Measurements from ENCODE around the gene RPL27A. TPM values are rescaled to one million over a fixed set of nuclear protein-coding genes. Genes with fewer than 3 reads are reported as not detected.

The RPL27A gene
- total RNA-seq, 1 experiment from 2014 or later = 1,103 TPM

DNA sequence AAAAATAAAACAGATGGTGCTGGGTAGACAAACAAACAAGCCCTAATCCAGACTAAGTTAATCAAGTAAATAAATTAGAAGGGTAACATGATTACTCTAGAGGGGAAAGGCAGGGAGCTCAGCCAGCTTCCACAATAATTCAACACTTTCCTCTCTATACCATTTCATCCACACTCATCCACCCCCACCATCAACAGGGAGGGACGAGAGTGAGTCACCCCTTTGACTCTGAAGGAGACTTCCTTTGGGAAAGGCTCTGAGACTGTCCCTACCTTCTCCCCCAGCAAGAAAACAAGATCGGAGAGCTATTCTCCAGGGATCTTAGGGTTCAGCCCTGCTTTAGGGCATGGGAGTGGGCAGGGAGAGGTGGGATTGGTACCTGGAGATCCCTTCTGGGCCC lies 33.2 kb upstream of the RPL27A start:
- no peak for ATAC-seq
- no peak overlapping the region for H3K27ac Mint-ChIP-seq
- CTCF ChIA-PET = interaction anchor here (0.6 to 1.0 kb wide), 2 partner anchors 19 to 32 kb away, joined by 3 read pairs; no protein-coding TSS in a partner anchor

DNA sequence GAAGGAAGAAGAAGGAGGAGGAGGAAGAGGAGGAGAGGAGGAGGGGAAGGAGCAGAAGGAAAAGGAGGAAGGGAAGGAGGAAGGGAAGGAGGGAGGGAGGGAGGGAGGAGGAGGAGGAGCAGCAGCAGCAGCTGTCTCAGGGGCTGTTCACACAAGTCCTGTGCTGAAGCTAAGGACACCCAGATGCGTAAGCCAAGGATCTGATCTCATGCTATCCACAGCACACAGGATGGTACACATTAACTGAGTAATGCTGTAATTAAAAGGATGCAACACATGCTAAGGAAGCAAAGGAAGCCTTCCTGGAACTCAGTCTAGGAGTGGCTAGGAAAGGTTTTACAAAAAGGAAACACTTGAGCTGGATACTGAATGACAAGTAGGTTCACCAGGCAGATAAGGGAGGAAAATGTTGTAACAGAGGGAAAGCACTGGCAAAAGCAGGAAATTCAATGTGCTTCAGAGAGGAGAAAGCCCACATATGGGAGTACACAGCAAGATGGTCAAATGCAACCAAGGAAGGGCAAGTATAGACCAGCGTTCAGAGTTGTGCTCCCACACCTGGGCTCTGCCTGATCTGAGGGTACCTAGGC lies 32.1 kb upstream of the RPL27A start:
- ChIA-PET POLR2A (no interaction called here), CTCF (no interaction called here)
- TF ChIP-seq ZNF416 (CRISPR knock-in tag; IDR thresholded peaks at IDR 0.05) (no peak), NR2C2 (CRISPR knock-in tag; IDR thresholded peaks at IDR 0.05) (no peak), EMX1 (CRISPR knock-in tag; IDR thresholded peaks at IDR 0.05) (no peak), FOXJ3 (CRISPR knock-in tag; IDR thresholded peaks at IDR 0.05; ENCODE audit: borderline replicate concordance) (no peak), TCF7 (CRISPR knock-in tag; IDR thresholded peaks at IDR 0.05; ENCODE audit: low read depth) (no peak), RELA (CRISPR knock-in tag; IDR thresholded peaks at IDR 0.05; ENCODE audit: borderline replicate concordance) (no peak), ZNF263 (CRISPR knock-in tag; IDR thresholded peaks at IDR 0.05; ENCODE audit: low read depth) (no peak)
- TF ChIP-seq, protein P1, sequence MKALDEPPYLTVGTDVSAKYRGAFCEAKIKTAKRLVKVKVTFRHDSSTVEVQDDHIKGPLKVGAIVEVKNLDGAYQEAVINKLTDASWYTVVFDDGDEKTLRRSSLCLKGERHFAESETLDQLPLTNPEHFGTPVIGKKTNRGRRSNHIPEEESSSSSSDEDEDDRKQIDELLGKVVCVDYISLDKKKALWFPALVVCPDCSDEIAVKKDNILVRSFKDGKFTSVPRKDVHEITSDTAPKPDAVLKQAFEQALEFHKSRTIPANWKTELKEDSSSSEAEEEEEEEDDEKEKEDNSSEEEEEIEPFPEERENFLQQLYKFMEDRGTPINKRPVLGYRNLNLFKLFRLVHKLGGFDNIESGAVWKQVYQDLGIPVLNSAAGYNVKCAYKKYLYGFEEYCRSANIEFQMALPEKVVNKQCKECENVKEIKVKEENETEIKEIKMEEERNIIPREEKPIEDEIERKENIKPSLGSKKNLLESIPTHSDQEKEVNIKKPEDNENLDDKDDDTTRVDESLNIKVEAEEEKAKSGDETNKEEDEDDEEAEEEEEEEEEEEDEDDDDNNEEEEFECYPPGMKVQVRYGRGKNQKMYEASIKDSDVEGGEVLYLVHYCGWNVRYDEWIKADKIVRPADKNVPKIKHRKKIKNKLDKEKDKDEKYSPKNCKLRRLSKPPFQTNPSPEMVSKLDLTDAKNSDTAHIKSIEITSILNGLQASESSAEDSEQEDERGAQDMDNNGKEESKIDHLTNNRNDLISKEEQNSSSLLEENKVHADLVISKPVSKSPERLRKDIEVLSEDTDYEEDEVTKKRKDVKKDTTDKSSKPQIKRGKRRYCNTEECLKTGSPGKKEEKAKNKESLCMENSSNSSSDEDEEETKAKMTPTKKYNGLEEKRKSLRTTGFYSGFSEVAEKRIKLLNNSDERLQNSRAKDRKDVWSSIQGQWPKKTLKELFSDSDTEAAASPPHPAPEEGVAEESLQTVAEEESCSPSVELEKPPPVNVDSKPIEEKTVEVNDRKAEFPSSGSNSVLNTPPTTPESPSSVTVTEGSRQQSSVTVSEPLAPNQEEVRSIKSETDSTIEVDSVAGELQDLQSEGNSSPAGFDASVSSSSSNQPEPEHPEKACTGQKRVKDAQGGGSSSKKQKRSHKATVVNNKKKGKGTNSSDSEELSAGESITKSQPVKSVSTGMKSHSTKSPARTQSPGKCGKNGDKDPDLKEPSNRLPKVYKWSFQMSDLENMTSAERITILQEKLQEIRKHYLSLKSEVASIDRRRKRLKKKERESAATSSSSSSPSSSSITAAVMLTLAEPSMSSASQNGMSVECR (CRISPR knock-in tag; IDR thresholded peaks at IDR 0.05; ENCODE audit: borderline replicate concordance) = no peak
- TF ChIP-seq, protein P2, sequence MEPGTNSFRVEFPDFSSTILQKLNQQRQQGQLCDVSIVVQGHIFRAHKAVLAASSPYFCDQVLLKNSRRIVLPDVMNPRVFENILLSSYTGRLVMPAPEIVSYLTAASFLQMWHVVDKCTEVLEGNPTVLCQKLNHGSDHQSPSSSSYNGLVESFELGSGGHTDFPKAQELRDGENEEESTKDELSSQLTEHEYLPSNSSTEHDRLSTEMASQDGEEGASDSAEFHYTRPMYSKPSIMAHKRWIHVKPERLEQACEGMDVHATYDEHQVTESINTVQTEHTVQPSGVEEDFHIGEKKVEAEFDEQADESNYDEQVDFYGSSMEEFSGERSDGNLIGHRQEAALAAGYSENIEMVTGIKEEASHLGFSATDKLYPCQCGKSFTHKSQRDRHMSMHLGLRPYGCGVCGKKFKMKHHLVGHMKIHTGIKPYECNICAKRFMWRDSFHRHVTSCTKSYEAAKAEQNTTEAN (CRISPR knock-in tag; IDR thresholded peaks at IDR 0.05) = no peak
- TF ChIP-seq, protein P3, sequence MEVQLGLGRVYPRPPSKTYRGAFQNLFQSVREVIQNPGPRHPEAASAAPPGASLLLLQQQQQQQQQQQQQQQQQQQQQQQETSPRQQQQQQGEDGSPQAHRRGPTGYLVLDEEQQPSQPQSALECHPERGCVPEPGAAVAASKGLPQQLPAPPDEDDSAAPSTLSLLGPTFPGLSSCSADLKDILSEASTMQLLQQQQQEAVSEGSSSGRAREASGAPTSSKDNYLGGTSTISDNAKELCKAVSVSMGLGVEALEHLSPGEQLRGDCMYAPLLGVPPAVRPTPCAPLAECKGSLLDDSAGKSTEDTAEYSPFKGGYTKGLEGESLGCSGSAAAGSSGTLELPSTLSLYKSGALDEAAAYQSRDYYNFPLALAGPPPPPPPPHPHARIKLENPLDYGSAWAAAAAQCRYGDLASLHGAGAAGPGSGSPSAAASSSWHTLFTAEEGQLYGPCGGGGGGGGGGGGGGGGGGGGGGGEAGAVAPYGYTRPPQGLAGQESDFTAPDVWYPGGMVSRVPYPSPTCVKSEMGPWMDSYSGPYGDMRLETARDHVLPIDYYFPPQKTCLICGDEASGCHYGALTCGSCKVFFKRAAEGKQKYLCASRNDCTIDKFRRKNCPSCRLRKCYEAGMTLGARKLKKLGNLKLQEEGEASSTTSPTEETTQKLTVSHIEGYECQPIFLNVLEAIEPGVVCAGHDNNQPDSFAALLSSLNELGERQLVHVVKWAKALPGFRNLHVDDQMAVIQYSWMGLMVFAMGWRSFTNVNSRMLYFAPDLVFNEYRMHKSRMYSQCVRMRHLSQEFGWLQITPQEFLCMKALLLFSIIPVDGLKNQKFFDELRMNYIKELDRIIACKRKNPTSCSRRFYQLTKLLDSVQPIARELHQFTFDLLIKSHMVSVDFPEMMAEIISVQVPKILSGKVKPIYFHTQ (CRISPR knock-in tag; IDR thresholded peaks at IDR 0.05) = no peak
- H3K36me3 Mint-ChIP-seq = no peaks in the 10 kb centered on the region
- no peak overlapping the region for H3K27ac Mint-ChIP-seq
- H3K27me3 Mint-ChIP-seq (ENCODE audit: low read depth) = no peaks in the 10 kb centered on the region
- DNase-seq (ENCODE audit: low spot score) (no peak), ATAC-seq (no peak)
- no peak overlapping the region for H3K4me3 Mint-ChIP-seq
- H3K4me1 Mint-ChIP-seq = no peaks in the 10 kb centered on the region
- no peaks in the 10 kb centered on the region for H3K9me3 Mint-ChIP-seq

More for the DNA sequence above, 33.2 kb upstream of the RPL27A start:
- Mint-ChIP-seq H3K36me3 (no peaks in the 10 kb centered on the region), H3K4me3 (no peak overlapping the region), H3K4me1 (no peaks in the 10 kb centered on the region), H3K27me3 (ENCODE audit: low read depth) (no peaks in the 10 kb centered on the region), H3K9me3 (no peaks in the 10 kb centered on the region)
- TF ChIP-seq PRRX2 (CRISPR knock-in tag; IDR thresholded peaks at IDR 0.05) (no peak), ZNF423 (CRISPR knock-in tag; IDR thresholded peaks at IDR 0.05) (no peak)
- DNase-seq (ENCODE audit: low spot score) = no peak
- POLR2A ChIA-PET = no interaction called here

DNA sequence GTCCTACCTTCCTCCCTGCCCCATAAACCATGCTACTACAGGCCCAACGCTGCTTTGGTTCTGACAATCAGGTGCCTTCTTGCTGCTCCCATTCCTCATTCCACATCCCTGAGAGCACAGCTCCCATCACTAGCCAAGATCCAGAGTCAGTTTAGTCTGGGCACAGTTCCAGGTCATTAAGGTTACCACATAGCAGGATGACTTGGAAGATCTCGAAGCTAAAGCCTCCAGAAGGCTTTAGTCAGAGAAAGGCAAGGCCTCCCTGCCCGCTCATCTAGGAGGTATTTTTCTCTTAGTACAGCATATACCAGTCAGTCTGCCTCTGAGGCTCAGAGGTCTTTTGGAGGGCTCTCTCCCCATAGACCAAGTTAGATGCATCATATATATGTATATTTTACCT lies 30.5 kb upstream of the RPL27A start:
- Mint-ChIP-seq H3K36me3 (no peaks in the 10 kb centered on the region), H3K27me3 (ENCODE audit: low read depth) (no peaks in the 10 kb centered on the region), H3K27ac (no peak overlapping the region), H3K4me3 (no peak overlapping the region), H3K9me3 (no peaks in the 10 kb centered on the region), H3K4me1 (no peaks in the 10 kb centered on the region)
- DNase-seq (ENCODE audit: low spot score) (no peak), ATAC-seq (no peak)
- CTCF ChIA-PET = no interaction called here
- POLR2A ChIA-PET = no interaction called here
- no peak for TF ChIP-seq FOXP1 (CRISPR knock-in tag; IDR thresholded peaks at IDR 0.05; ENCODE audit: borderline replicate concordance)
- TF ChIP-seq, protein P4, sequence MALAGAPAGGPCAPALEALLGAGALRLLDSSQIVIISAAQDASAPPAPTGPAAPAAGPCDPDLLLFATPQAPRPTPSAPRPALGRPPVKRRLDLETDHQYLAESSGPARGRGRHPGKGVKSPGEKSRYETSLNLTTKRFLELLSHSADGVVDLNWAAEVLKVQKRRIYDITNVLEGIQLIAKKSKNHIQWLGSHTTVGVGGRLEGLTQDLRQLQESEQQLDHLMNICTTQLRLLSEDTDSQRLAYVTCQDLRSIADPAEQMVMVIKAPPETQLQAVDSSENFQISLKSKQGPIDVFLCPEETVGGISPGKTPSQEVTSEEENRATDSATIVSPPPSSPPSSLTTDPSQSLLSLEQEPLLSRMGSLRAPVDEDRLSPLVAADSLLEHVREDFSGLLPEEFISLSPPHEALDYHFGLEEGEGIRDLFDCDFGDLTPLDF (CRISPR knock-in tag; IDR thresholded peaks at IDR 0.05) = no peak
- TF ChIP-seq NR2C2 (CRISPR knock-in tag; IDR thresholded peaks at IDR 0.05) = no peak
- no peak for TF ChIP-seq OVOL2 (CRISPR knock-in tag; IDR thresholded peaks at IDR 0.05; ENCODE audit: borderline replicate concordance)
- TF ChIP-seq GABPB1 (CRISPR knock-in tag; IDR thresholded peaks at IDR 0.05) = no peak
- no peak for TF ChIP-seq IRF2 (CRISPR knock-in tag; IDR thresholded peaks at IDR 0.05; ENCODE audit: borderline replicate concordance, low read depth)
- TF ChIP-seq SMAD4 (CRISPR knock-in tag; IDR thresholded peaks at IDR 0.05) = no peak
- TF ChIP-seq, protein P5, sequence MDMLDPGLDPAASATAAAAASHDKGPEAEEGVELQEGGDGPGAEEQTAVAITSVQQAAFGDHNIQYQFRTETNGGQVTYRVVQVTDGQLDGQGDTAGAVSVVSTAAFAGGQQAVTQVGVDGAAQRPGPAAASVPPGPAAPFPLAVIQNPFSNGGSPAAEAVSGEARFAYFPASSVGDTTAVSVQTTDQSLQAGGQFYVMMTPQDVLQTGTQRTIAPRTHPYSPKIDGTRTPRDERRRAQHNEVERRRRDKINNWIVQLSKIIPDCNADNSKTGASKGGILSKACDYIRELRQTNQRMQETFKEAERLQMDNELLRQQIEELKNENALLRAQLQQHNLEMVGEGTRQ (CRISPR knock-in tag; IDR thresholded peaks at IDR 0.05) = no peak
- no peak for TF ChIP-seq ELF4 (CRISPR knock-in tag; IDR thresholded peaks at IDR 0.05; ENCODE audit: low read depth)
- no peak for TF ChIP-seq TEAD1 (CRISPR knock-in tag; IDR thresholded peaks at IDR 0.05)
- TF ChIP-seq ETV6 (CRISPR knock-in tag; IDR thresholded peaks at IDR 0.05) = no peak
- TF ChIP-seq KAT7 (CRISPR knock-in tag; IDR thresholded peaks at IDR 0.05; ENCODE audit: borderline replicate concordance) = no peak
